H1 (cell line): ENCODE measurements around the gene RUNX1. TPM values are rescaled to one million over a fixed set of nuclear protein-coding genes. Genes with fewer than 3 reads are reported as not detected.

ENCODE experiments used
- CTCF ChIA-PET: fragments of 300-600 bp; sonication (Branson Sonifier 250); formaldehyde crosslinking; loops from one replicate; lab custom pipeline; 2021; ENCODE audit not compliant: partially characterized antibody; lab: Charles Lee
- POLR2A ChIA-PET: fragments of 300-600 bp; sonication (Branson Sonifier 250); formaldehyde crosslinking; loops from one replicate; lab custom pipeline; 2021; ENCODE audit warnings: inconsistent platforms; ENCODE audit not compliant: partially characterized antibody; lab: Charles Lee
- DNase-seq, 2 experiments: peaks; one replicate each; pipeline versions ENCODE4 v3.0.0 to v3.0.0-alpha.2; 2010 to 2022; ENCODE audit warnings: low spot score in 2 of 2, low read depth in 1 of 2, mixed read lengths in 1 of 2
- FAIRE-seq: peaks from 2 replicates; lab custom pipeline; 2011; peaks lifted over from hg19 to GRCh38; lab: Jason Lieb, UNC
- H2AFZ ChIP-seq: 2 replicates; pipeline ENCODE4 v1.8.1; 2012; ENCODE audit warnings: low read length, inconsistent platforms
- H2AK5ac ChIP-seq: 2 replicates; pipeline ENCODE4 v1.6.1; 2013; ENCODE audit warnings: low read depth, low read length
- H2BK120ac ChIP-seq: replicated peaks from 2 replicates; pipeline ENCODE3; 2013; ENCODE audit warnings: low read depth, low read length, inconsistent platforms
- H2BK12ac ChIP-seq: 2 replicates; pipeline ENCODE4 v1.6.1; 2013; ENCODE audit warnings: low read depth, low read length
- H2BK15ac ChIP-seq: 2 replicates; pipeline ENCODE4 v1.6.1; 2013; ENCODE audit warnings: low read length
- H2BK20ac ChIP-seq: 2 replicates; pipeline ENCODE4 v1.6.1; 2013; ENCODE audit warnings: low read length
- H2BK5ac ChIP-seq: 2 replicates; pipeline ENCODE4 v1.6.1; 2013; ENCODE audit warnings: low read depth, low read length
- H3K14ac ChIP-seq: 2 replicates; pipeline ENCODE4 v1.6.1; 2013; ENCODE audit warnings: inconsistent platforms; ENCODE audit not compliant: insufficient read length
- H3K18ac ChIP-seq: 2 replicates; pipeline ENCODE4 v1.6.1; 2013; ENCODE audit warnings: low read length; ENCODE audit errors: extremely low read depth
- H3K23ac ChIP-seq: 2 replicates; pipeline ENCODE4 v1.6.1; 2013; ENCODE audit warnings: inconsistent platforms; ENCODE audit not compliant: insufficient read length
- H3K23me2 ChIP-seq: 2 replicates; pipeline ENCODE4 v1.6.1; 2013; ENCODE audit warnings: low read depth, low read length
- H3K27ac ChIP-seq: 2 replicates; pipeline ENCODE4 v1.6.1; 2011; ENCODE audit warnings: low read depth, low read length, inconsistent platforms
- H3K27me3 ChIP-seq, 4 experiments: replicated peaks in 1 of 4; 1 replicate in 1 of 4; 2 replicates in 3 of 4; pipeline versions ENCODE4 v1.6.1 to v1.8.1; 2011 to 2013; ENCODE audit warnings: low read length in 3 of 4, mild to moderate bottlenecking in 3 of 4, inconsistent platforms in 2 of 4, mixed read lengths in 2 of 4, moderate library complexity in 1 of 4; ENCODE audit not compliant: control insufficient read depth in 3 of 4, insufficient read depth in 3 of 4; ENCODE audit errors: extremely low read depth in 1 of 4
- H3K36me3 ChIP-seq, 4 experiments: 2 replicates each; pipeline versions ENCODE4 v1.6.1 to v1.8.1; 2011 to 2013; ENCODE audit warnings: mild to moderate bottlenecking in 4 of 4, low read length in 3 of 4, moderate library complexity in 2 of 4, control low read depth in 1 of 4, inconsistent platforms in 1 of 4; ENCODE audit not compliant: insufficient read depth in 4 of 4, control insufficient read depth in 2 of 4
- H3K4ac ChIP-seq: replicated peaks from 2 replicates; pipeline ENCODE3; 2013; ENCODE audit warnings: low read length, low read depth, mixed read lengths, inconsistent platforms; ENCODE audit not compliant: insufficient read length
- H3K4me1 ChIP-seq, 4 experiments: replicated peaks in 1 of 4; 1 replicate in 1 of 4; 2 replicates in 3 of 4; pipeline versions ENCODE4 v1.6.1 to v1.8.1; 2011 to 2013; ENCODE audit warnings: low read length in 3 of 4, inconsistent platforms in 2 of 4, mixed read lengths in 1 of 4; ENCODE audit not compliant: insufficient read depth in 4 of 4, control insufficient read depth in 3 of 4
- H3K4me2 ChIP-seq, 2 experiments: 2 replicates each; pipeline versions ENCODE4 v1.6.1 to v1.8.1; 2011 to 2013; ENCODE audit warnings: low read depth in 2 of 2, low read length in 2 of 2, control low read depth in 1 of 2, inconsistent platforms in 1 of 2, mild to moderate bottlenecking in 1 of 2; ENCODE audit not compliant: insufficient read depth in 1 of 2
- H3K4me3 ChIP-seq, 4 experiments: fragments of 200-600, 300-600 bp in 1 of 4; sonication (generic), shearing (Covaris generic), sonication (Bioruptor Twin) in 1 of 4; 2 replicates each; pipeline versions ENCODE4 v1.5.1 to v1.8.1; 2011 to 2016; ENCODE audit warnings: low read length in 4 of 4, low read depth in 3 of 4, control low read depth in 2 of 4, inconsistent platforms in 2 of 4, mild to moderate bottlenecking in 2 of 4, mixed read lengths in 1 of 4, moderate library complexity in 1 of 4; ENCODE audit not compliant: insufficient read depth in 2 of 4; ENCODE audit errors: extremely low read depth in 1 of 4
- H3K56ac ChIP-seq: replicated peaks from 2 replicates; pipeline ENCODE3; 2013; ENCODE audit warnings: low read depth, mild to moderate bottlenecking, mixed read lengths, low read length, inconsistent platforms; ENCODE audit not compliant: insufficient read length
- H3K79me1 ChIP-seq: 2 replicates; pipeline ENCODE4 v1.6.1; 2013; ENCODE audit warnings: low read depth, low read length, control low read depth
- H3K79me2 ChIP-seq, 2 experiments: 2 replicates each; pipeline versions ENCODE4 v1.6.1 to v1.8.1; 2012 to 2013; ENCODE audit warnings: low read length in 2 of 2, mild to moderate bottlenecking in 2 of 2, inconsistent platforms in 1 of 2; ENCODE audit not compliant: insufficient read depth in 2 of 2, control insufficient read depth in 1 of 2
- H3K9ac ChIP-seq, 4 experiments: replicated peaks in 1 of 4; 1 replicate in 1 of 4; 2 replicates in 3 of 4; pipeline versions ENCODE4 v1.6.1 to v1.8.1; 2011 to 2013; ENCODE audit warnings: low read depth in 3 of 4, low read length in 3 of 4, control low read depth in 2 of 4, mild to moderate bottlenecking in 2 of 4, moderate library complexity in 2 of 4, inconsistent platforms in 1 of 4; ENCODE audit errors: extremely low read depth in 1 of 4
- H3K9me3 ChIP-seq, 2 experiments: 2 replicates each; pipeline versions ENCODE4 v1.6.1 to v1.8.1; 2012 to 2013; ENCODE audit warnings: mild to moderate bottlenecking in 2 of 2, moderate library complexity in 2 of 2, control low read depth in 1 of 2, inconsistent platforms in 1 of 2, low read depth in 1 of 2, low read length in 1 of 2, mixed read lengths in 1 of 2; ENCODE audit not compliant: insufficient read depth in 2 of 2
- H4K20me1 ChIP-seq, 2 experiments: replicated peaks in 1 of 2; 2 replicates each; pipeline versions ENCODE3 to v1.8.1; 2011 to 2013; ENCODE audit warnings: inconsistent platforms in 2 of 2, low read length in 2 of 2, mild to moderate bottlenecking in 1 of 2; ENCODE audit not compliant: insufficient read depth in 2 of 2, control insufficient read depth in 1 of 2
- H4K5ac ChIP-seq: 2 replicates; pipeline ENCODE4 v1.6.1; 2013; ENCODE audit warnings: low read length, low read depth, mixed read lengths, inconsistent platforms; ENCODE audit not compliant: insufficient read length
- H4K8ac ChIP-seq: 2 replicates; pipeline ENCODE4 v1.8.0; 2013; ENCODE audit warnings: mild to moderate bottlenecking, moderate library complexity, low read length, inconsistent platforms; ENCODE audit not compliant: insufficient read depth; ENCODE audit errors: extremely low read depth
- H4K91ac ChIP-seq: replicated peaks from 2 replicates; pipeline ENCODE3; 2013; ENCODE audit warnings: low read length, mixed read lengths, inconsistent platforms; ENCODE audit not compliant: insufficient read length
- ASH2L ChIP-seq: fragments of 200-600, 300-600 bp; sonication (generic); IDR thresholded peaks from one replicate; pipeline ENCODE4 v1.7.1; 2017; ENCODE audit warnings: low read length
- CBX8 ChIP-seq: fragments of 300-800, 300-1000 bp; sonication (generic); IDR thresholded peaks from 2 replicates; pipeline ENCODE4 v1.7.1; 2016; ENCODE audit warnings: low read depth, low read length, borderline replicate concordance
- CTBP2 ChIP-seq: IDR thresholded peaks from 2 replicates; pipeline ENCODE4 v1.7.0; 2011; ENCODE audit warnings: borderline replicate concordance, mild to moderate bottlenecking, moderate library complexity, mixed read lengths, low read length; ENCODE audit not compliant: insufficient read depth, insufficient read length
- E2F6 ChIP-seq: IDR thresholded peaks from 2 replicates; pipeline ENCODE4 v1.6.1; 2012; ENCODE audit warnings: inconsistent platforms
- GTF2F1 ChIP-seq: IDR thresholded peaks from 2 replicates; pipeline ENCODE4 v1.6.1; 2012; ENCODE audit warnings: low read depth, low read length, improper control_type of control experiment, borderline replicate concordance
- KDM5A ChIP-seq: fragments of 200-600 bp; IDR thresholded peaks from 2 replicates; pipeline ENCODE4 v1.7.1; 2012; ENCODE audit warnings: mild to moderate bottlenecking, low read length, inconsistent platforms, mixed read lengths
- RFX5 ChIP-seq: IDR thresholded peaks from 2 replicates; pipeline ENCODE4 v1.6.1; 2011; ENCODE audit warnings: low read depth, low read length, improper control_type of control experiment, borderline replicate concordance
- SAP30 ChIP-seq: fragments of 300-600 bp; sonication (generic); IDR thresholded peaks from 2 replicates; pipeline ENCODE4 v1.7.1; 2012; ENCODE audit warnings: low read length, moderate library complexity, mild to moderate bottlenecking, inconsistent platforms; ENCODE audit not compliant: insufficient read depth, insufficient replicate concordance
- SP1 ChIP-seq: IDR thresholded peaks from 2 replicates; pipeline ENCODE4 v1.6.1; 2011; ENCODE audit warnings: low read depth, low read length
- SP2 ChIP-seq: IDR thresholded peaks from 2 replicates; pipeline ENCODE4 v1.6.1; 2012; ENCODE audit warnings: mild to moderate bottlenecking, low read length, inconsistent platforms
- SRF ChIP-seq: IDR thresholded peaks from 2 replicates; pipeline ENCODE4 v1.6.1; 2011; ENCODE audit warnings: mild to moderate bottlenecking, low read depth, low read length, moderate library complexity
- YY1 ChIP-seq: IDR thresholded peaks from 2 replicates; pipeline ENCODE4 v1.6.1; 2011; ENCODE audit warnings: low read depth, mild to moderate bottlenecking, low read length
- WGBS, 2 experiments: shearing (Covaris generic) in 1 of 2; methylation state at CpG; one replicate each; pipeline versions ENCODE4 v1.1.6 to v1.1.7; 2013 to 2015; ENCODE audit warnings: low lambda C conversion rate in 2 of 2, mixed read lengths in 2 of 2, inconsistent platforms in 1 of 2, low coverage in 1 of 2, missing lambda C conversion rate in 1 of 2; ENCODE audit not compliant: insufficient replicate concordance in 2 of 2, insufficient coverage in 1 of 2, insufficient read length in 1 of 2; ENCODE audit errors: extremely low coverage in 1 of 2, missing lambda C conversion rate in 1 of 2; 5-methylcytosine and 5-hydroxymethylcytosine counted together
- polyA plus RNA-seq, 7 experiments: library from polyadenylated mRNA; depleted of rRNA in 3 of 7; stranded (reverse) in 5 of 7; unstranded in 2 of 7; fragments of >200 nt in 5 of 7; fragments of 200-250 nt in 2 of 7; gene quantifications; 1 replicate in 5 of 7; 2 replicates in 1 of 7; 4 replicates in 1 of 7; pipeline versions ENCODE4 v1.2.1 to v1.2.3, GENCODE V29; 2011 to 2013; ENCODE audit warnings: missing spikeins in 2 of 7, mixed read lengths in 2 of 7
- total RNA-seq: library from RNA; stranded (reverse); fragmentation: NEBNext Ultra II Directional; extraction: Animal tissue kit (Norgen Biotek cat#: 25700); gene quantifications from 2 replicates; pipeline ENCODE4 v1.2.1, GENCODE V29; 2021
- TF ChIP-seq, protein P1 (sequence below): IDR thresholded peaks from 2 replicates; pipeline ENCODE4 v1.6.1; 2012; ENCODE audit warnings: inconsistent platforms

RUNX1 gene
- total and polyA plus RNA-seq, 2 of the 8 experiments (the other 6 are each of a cell fraction or from before 2014, with no cell fraction given), result 0.20 to 0.60 TPM

DNA sequence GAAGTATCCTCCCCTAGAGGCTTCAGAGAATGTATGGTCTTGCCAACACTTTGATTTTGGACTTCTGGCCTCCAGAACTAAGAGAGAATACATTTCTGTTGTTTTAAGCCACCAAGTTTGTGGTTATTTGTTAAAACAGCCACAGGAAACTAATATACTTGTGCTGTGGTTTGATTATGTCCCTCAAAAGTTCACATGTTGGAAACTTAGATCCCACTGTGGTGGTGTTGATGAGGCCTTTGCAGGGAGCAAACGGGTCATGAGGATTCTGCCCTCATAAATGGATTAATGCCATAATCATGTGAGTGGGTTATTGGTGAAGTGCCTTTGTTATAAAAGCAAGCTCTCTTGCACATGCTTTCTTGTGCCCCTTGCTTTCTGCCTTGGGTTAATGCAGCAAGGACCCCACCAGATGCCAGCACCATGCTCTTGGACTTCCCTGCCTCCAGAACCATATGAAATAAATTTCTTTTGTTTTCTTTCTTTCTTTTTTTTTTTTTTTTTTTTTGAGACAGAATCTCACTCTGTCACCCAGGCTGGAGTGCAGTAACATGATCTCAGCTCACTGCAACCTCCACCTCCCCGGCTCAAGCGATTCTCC lies 223.1 kb downstream of the RUNX1 start:
- Histone ChIP-seq H2BK120ac (no peak overlapping the region), H3K27ac (no peak overlapping the region), H3K27me3 (no peaks in the 10 kb centered on the region), H3K23ac (no peak overlapping the region), H3K9me3 (no peaks in the 10 kb centered on the region), H3K9ac (no peak overlapping the region), H3K79me1 (no peaks in the 10 kb centered on the region), H4K91ac (no peak overlapping the region), H3K4me2 (no peak overlapping the region), H3K14ac (no peak overlapping the region), H2BK5ac (no peak overlapping the region), H2BK20ac (no peak overlapping the region), H3K56ac (no peak overlapping the region), H4K20me1 (no peaks in the 10 kb centered on the region), H3K4me1 (no peaks in the 10 kb centered on the region; a peak in 2 of 7 replicates), H3K18ac (no peak overlapping the region), H2AFZ (no peak overlapping the region), H3K4me3 (no peak overlapping the region), H2BK12ac (no peak overlapping the region), H3K4ac (no peak overlapping the region), H3K23me2 (no peaks in the 10 kb centered on the region)
- FAIRE-seq, result no peak
- POLR2A ChIA-PET, result interaction anchor here (1.1 kb wide), 1 partner anchor 10 kb away, joined by 3 read pairs; no protein-coding TSS in a partner anchor
- WGBS, 2 experiments, result 86% methylated on average over 3 of the region's 3 CpGs; no CpG with 5 or more reads in 1 of the 2 experiments
- DNase-seq, result no peak
- CTCF ChIA-PET, result no interaction called here
- no peak for TF ChIP-seq RFX5
- TF ChIP-seq E2F6, result no peak
- TF ChIP-seq GTF2F1, result no peak
- TF ChIP-seq KDM5A, result no peak
- TF ChIP-seq, protein P1, sequence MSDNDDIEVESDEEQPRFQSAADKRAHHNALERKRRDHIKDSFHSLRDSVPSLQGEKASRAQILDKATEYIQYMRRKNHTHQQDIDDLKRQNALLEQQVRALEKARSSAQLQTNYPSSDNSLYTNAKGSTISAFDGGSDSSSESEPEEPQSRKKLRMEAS, result no peak
- no peak for TF ChIP-seq SP2
- TF ChIP-seq ASH2L, result no peak
- no peak for TF ChIP-seq CTBP2
- no peak for TF ChIP-seq SP1
- no peak for TF ChIP-seq SRF
- TF ChIP-seq SAP30, result no peak
- no peak for TF ChIP-seq YY1
- no peak for TF ChIP-seq CBX8
- TF ChIP-seq, all 59 proteins: peak for 0
- Histone ChIP-seq H2AK5ac (no peak overlapping the region), H2BK15ac (no peak overlapping the region), H3K79me2 (no peaks in the 10 kb centered on the region), H4K8ac (no peak overlapping the region), H3K36me3 (no peaks in the 10 kb centered on the region), H4K5ac (no peak overlapping the region)
